Activated gamma-delta T cell treated with Interleukin-2 at 50 U/mL for 16 hours (primary cell): ENCODE data around the gene COBLL1.
"Not testable (repeated sequence)": the region's sequence is repeated elsewhere in the genome, so short reads cannot be mapped to it uniquely, and the experiment has no call there.

ENCODE experiments used
- DNase-seq: peaks from one replicate; pipeline ENCODE4 v3.0.0-alpha.2; 2020

COBLL1 gene

DNA sequence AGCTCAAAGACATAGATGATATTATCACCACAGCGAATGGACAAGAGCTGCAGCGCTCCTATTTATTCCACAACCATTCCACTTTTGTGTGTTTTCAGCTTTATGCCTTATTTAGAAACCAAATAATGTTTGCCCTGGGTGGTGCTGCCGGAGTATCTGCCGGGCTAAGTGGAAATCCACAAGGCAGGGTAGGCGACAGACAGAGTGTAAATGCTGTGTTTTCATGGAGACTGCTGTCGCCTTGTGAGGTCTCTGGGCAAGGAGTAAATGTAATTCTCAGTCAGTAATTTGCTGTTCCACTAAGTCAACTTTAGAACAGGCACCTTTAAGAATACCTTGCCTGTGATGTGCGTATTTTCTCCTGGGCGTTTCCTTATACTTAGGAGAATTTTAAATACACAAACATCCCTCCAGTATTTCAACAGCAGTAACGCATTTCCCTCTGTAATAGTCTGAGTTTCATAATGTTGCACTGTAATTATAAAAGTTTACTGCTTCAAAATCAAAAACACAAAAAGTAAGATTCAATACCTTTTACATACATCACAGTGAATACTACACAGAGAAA, 60.9 kb downstream of the COBLL1 start:
- no peak for DNase-seq

DNA sequence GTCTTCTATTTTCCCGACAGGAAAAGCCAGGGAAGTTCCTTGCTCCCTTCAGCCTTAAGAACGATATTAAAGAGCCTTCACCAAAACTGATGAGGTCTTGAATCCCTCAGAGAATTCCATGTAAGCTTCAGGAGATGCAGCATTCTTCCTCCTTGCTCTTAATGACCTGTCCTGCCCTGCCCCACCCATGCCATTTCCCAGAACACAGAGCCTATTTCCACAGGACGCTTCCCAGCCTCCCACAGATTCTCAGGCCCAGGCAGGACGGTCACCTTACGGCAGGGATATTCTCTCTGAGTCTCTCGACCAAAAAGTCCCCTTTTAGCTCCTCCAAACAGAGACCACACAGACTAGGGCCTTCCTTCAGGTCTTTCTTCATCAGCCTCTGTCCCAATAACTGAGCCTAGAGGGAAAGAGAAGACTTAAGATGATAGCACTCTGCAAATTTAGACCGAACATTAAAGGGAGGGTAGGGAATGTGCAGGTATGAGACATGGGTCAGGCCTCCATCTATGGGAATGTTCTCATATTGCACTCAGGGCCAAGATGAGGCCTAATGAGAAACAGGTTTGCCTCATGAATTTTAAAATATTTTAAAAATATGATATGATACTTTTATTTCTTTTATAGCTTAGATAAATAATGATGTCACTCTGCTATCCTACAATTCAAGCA, 62.1 kb downstream of the COBLL1 start:
- DNase-seq: no peak

DNA sequence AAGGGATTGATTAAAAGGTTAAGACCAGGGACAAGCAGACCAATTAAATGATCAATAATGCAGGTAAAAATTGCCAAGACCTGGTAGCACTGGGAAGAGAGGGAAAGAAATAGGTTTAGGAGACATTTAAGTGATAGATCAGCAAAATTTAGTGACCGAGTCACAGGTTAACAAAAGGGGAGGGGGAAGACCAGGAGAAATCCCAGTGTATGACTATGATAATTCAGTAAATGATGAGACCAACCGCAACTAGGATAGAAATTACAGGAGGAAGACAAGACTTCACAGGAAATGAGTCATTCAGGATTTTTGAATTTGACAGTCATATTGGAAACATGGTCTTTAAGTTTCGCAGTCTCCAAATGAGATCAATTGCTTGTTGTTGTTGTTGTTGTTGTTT, 62.9 kb downstream of the COBLL1 start:
- no peak for DNase-seq

DNA sequence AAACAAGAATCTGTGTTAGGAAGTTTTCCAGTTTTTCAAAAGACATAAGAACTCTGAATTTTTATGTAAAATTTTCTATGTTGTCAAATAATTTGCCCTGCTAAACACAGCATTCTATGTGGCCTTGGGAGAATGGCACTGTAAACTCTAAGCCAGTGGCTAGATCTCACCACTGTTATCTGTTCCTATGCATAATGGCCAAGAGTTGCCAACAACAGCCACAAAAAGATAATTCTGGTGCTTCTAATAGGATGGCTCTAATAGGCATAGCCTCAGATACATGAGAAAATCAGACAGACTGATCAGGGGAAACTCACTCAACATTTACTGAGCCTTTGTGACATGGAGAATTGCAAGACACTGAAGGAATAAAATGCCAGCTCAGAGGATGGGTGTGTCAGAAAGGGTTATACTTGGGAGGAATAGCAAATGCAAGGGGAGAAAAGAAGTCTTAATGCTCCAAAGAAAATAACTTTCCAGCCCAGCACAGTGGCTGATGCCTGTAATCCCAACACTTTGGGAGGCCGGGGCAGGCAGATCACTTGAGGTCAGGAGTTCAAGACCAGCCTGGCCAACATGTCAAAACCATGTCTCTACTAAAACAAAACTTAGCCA, 63.7 kb downstream of the COBLL1 start:
- no peak for DNase-seq

DNA sequence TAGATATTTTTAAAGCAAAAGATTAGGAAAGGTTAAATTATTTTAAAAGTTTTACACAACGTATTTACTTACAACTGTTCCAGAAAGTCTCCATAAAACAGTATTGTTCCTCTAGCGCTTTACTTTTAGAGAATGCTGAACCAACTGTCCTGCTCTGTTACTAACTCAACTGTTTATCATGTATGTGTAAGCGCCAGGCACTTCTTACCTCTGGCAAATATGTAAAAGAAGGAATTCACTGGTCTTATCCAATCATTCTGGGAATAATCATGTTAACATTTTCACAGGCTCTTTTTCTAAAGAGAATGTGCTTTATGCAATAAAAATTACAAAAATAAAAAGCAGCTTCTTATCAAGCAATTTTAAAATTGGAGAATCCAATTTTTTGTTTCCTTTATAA, 68.0 kb downstream of the COBLL1 start:
- no peak for DNase-seq

DNA sequence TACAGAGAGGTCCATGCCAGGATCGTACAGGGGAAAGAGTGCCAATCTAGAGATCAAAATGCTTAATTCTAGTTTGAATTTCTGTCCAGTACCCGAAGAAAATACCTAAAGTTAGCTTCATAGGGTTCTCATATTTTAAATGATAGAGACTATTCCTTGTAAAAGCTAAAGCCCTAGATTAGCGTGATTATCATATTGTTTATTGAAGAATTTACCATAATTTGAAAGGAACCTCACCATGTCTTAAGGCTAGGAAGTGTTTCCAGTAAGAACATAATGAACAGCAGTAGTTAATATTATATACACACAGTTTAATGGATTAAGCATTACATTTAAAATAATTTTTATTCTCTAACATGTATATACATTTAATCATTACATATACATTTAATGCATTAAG, 68.5 kb downstream of the COBLL1 start:
- no peak for DNase-seq

DNA sequence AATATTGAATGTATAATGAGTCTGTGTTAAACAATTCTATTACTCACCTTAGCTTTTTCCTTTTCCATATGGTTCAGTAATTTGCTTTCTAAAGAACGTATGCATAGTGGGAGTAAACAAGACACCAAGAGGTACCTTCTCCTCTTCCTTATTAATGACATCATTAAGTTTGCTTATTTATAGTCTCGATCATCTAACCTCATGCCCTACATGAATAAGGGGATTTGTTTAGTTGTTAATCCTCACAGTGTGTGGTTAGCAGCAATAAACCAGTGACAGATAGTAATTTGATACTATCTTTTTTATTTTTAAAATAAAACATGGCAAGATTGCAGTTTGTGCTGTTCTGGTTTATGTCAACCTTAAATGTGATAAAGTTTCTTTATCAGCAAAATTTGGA, 69.7 kb downstream of the COBLL1 start:
- DNase-seq: no peak

DNA sequence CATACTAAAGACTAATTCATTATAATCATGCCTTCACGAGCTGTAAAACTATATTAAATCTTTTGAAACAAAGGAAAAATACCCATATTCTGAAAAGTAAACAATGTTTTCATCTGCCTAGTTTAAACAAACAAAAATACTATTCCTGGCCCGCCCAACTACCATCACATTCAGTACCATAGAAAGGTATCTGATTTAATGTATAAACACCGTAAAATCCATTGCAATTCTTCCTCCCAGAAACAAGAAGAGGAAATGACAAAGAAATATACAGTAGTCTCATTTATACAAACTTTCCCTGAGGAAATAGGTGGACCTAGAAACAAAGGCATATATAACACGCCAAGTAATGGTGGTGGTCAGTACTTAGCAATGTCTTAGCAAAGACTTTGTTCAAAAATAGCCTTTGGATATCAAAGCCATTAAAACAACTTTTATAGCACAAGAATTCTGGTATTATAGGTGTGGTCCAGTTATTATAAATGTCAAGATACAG, 71.2 kb downstream of the COBLL1 start:
- DNase-seq: no peak

DNA sequence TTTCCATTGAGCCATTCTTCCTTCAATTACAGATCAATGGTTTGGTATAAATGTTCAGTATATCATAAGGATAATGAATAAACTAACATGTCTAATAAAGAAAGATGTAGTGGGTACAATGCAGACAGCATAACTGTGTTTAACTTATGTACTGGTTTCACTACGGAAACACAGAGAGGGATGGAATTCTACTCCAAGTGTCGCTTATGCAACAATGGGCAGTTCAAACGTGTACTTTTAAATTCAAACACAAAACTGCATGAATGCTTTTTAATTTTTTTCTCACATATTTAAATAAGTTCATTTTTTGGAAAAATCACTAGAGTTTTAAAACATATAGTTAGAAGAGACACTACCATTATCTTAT, 74.7 kb downstream of the COBLL1 start:
- no peak for DNase-seq

DNA sequence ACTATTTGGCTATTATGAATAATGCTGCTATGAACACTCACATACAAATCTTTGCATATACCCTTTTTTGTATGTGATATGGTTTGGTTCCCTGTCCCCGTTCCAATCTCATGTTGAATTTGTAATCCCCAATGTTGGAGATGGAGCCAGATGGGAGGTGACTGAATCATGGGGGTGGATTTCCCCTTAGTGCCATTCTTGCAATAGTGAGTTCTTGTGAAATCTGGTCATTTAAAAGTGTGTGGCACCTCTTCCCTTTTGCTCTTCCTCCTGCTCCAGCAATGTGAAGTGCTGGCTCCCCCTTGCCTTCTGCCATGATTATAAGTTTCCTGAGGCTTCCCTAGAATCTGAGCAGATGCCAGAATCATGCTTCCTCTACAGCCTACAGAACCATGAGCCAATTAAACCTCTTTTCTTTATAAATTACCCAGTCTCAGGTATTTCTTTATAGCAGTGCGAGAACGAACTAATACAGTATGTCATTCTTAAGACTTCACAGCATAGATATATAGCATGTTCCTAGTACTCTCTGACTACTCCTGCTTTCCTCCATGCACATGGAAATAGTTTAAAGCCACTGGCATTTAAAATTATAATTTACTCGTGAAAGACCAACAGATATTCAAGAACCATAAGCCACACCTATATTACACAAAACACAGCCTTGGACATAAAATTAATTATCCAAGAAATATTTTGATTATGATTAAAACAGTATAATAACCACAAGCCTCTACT, 75.2 kb downstream of the COBLL1 start:
- DNase-seq: no peak

DNA sequence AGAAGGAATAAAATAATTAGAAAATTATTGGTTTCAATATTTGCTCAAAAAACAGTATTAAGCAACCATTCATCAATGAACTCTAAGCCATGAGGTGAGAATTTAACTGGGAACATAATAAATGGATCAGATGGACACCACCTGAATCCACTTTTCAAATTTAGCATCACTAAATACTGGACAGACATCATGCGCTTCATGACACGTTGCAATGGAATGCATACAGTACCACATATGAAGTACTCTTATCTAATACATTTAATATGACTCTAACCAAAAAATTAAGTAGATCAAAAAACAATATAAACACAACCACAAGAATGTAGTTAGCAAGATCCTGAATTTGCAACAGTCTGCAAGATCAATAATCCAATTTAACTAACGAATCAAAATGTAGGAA, 76.6 kb downstream of the COBLL1 start:
- no peak for DNase-seq

DNA sequence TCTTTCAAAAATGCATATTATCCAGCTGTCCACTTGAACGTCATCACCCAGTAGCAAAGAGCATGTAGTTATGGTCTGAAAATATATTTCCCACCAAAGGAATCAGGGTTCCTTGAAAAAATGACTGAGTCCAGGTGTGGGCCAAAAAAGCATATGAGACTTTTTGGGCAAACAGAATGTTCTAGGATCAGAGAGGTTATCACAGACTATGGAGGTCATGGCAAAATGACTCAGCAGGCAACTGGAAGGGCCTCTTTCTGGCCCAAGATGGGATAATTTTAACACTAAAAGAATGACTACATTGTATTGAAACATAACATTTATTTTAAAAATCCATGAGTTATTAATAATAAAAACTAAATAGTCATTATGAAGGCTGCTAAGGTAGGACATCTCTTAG, 77.1 kb downstream of the COBLL1 start:
- DNase-seq: no peak

DNA sequence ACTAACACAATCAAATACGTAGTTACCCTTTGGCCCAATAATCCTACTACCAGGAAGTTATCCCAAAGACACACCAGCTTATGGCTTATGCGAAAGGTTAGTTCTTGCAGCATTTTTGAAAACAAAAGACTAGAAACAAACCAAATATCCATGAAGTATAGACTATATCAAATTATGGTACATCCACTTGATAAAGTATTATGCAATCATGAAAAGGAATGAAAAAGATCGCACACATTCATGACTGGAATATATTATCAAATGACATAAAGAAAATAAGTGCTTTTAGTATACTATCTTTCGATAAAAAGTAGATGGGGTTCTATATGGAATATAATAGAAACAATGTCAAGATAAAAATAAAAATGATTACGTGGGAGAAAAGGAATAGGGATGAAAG, 78.2 kb downstream of the COBLL1 start:
- DNase-seq: no peak

DNA sequence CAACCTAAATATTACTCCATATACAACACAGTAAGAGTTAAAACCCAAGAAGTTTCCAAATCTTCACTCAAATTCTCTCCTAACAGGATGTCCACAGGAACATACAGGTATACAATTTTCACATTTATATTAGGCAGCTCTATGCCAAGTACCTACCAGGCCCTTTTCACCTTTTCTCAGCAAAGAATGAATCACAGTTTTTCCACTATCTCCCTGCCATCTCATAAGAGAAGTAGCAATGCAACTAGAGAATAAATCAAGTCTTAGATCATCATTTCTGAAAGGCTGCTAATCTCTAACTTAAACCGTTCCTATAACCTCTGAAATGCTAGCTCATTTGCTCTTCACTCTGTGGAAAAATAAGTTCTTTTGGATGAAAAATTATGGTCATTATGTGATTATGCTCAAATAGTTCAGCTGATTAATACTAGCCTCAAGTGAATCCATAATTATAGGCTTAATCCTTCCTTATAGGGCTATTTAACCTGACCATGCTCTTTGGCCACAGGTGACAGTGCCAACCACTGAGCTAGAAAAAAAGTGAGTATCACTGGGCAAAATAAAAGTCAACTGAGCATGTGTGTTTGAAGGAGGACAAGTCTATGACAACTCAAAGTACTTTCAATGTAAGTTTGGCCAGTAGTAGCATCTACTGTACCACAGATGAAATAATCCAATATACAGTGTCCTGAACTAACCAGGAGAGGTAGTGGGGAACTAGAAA, 79.7 kb downstream of the COBLL1 start:
- DNase-seq: no peak

DNA sequence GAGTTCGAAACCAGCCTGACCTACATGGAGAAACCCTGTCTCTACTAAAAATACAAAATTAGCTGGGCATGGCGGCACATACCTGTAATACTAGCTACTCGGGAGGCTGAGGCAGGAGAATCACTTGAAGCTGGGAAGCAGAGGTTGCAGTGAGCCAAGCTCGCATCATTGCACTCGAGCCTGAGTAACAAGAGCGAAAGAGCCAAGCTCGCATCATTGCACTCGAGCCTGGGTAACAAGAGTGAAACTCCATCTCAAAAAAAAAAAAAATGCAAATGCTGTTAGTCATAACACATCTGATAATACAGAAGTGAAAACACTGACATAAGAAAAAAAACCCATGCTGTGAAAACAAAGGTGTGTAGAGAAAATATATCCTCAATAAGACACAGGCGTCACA, 80.4 kb downstream of the COBLL1 start:
- DNase-seq: not testable (repeated sequence)

DNA sequence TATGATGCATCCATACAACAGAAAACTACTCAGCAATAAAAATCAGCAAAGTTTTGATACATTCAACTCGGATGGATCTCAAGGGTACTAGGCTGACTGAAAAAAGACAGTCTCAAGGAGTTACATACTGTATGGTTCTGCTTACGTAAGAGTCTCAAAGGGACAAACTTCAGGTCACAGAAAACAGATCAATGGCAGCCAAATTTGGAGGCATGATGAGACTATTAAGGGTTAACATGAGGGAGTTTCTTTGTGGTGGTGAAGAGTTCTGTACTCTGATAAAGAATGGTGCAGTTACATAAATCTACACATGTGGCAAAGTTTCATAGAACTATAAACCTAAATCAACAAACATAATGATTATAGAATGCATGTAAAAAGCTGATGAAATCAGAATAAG, 81.4 kb downstream of the COBLL1 start:
- no peak for DNase-seq

DNA sequence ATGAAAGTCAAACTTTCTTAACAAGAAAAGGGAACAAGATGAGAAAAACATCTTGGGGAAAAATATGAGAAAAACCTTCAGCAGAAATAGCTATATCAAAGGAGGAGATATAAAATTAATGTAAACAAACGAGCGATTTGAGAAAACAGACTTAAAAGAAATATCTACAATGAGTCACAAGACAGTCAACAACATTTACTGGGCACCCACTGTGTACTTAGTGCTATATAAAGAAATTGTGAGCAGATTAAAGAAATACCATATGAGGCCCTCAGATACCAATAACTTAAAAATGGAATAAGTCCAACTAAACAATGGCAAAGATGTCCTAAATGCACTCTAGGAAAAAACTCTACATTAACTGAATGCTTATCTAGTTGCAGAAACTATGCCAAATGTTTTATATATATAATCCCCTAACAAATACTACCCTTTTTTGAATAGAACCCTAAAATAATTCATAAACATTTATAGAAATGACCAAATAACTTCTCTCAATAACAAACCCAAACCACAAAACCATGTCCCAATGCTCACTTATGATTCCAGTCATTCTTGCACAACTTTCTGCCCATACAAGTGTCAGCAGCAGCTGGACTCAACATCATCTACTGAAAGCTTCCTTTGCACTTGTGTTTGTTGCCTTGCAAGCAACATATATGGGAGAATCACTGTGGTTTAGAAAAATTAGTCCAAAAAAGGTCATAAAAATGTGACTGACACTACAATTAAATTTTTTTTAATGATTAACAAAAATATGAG, 83.5 kb downstream of the COBLL1 start:
- DNase-seq: no peak

DNA sequence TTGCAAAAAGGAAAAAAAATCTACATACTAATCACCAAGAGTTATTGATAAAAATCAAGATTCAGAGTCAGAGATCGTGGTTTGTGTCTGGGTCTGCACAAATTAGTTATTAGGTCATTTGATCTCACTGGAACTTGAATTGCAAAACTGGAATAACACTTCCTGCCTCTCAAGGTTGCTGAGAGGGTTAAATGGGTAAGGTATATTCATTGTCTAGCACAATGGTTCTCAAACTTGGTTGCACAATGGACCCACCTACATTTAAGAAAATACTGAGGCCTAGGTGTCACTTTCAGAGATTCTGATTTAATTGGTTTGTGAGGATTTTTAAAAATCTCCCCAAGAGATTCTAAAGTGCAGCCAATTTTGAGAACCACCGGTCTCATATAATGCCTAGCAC, 84.8 kb downstream of the COBLL1 start:
- DNase-seq: no peak

DNA sequence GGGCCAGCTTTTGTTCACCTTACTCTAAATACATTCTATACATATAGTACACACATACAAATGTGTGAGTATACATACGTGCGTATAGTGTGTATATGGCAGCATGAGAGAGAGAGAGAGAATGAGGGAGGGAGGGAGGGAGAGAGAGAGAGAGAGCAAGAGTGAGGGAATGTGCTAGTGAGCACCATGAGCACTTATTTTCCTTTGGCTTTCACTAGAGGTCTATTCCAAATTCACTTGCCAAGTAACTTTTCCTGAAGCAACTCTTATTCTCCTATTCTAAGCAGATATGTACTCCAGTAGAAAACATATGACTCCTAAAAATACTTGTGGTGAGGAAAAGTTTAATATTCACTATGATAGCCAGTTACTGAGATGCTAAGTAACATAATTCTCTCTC, 85.7 kb downstream of the COBLL1 start:
- DNase-seq: no peak

DNA sequence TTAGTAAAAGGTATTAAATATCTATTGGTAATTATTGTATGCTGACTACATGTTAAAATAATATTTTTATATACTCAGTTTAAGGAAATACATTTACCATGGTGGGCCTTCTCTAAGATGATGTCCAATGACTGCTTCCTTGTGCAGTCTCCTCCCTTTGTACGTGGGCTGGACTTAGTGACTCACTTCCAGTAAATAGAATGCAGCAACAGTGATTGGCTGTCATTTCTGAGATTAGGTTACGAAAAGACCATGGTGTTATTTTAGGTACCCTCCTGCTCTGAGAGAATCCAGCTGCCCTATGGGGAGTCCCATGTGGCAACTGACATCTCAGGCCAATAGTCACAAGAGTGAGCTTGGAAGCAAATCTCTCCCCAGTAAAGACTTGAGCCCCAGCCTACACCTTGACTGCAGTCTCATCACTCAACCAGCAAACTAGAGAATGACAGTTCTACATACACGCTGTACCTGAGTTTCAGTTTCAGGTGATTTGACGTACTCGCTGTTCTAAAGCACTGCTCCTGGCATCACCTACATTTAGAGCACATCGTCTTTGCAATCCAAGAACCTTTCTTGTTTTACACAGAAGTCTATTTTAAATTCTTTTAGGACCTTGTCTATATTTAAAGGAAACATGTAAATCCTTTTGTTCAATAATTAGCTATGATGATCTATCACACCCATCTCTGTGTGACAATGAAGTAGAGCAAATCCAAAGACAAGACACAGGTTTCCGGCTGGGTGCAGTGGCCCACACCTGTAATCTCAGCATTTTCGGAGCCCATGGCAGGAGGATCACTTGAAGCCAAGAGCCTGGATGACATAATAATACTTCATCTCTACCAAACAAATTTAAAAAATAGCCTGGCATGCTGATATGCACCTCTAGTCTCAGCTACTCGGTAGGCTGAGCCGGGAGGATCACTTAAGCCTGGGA, 87.2 kb downstream of the COBLL1 start:
- DNase-seq: no peak

DNA sequence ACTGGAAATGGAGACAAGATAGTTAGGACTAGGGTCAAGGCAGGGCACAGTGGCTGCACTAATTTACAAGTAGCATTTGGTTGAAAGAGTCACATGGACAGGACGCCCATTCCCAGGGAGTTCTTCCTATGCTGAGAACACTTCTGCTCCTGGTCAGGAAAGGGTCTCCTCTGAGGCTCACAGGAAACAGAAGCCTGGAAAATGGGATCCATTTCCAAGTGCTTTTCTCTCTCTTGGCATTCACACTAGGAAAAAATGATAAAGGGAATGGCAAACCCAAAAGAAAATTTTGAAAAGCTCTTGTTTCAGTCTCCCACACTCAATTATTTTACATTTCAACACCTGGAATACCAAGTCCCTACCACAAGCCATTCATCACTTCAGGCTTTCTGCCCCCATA, 88.7 kb downstream of the COBLL1 start:
- no peak for DNase-seq
